Measurements from ENCODE around the gene SSTR3.

DNA sequence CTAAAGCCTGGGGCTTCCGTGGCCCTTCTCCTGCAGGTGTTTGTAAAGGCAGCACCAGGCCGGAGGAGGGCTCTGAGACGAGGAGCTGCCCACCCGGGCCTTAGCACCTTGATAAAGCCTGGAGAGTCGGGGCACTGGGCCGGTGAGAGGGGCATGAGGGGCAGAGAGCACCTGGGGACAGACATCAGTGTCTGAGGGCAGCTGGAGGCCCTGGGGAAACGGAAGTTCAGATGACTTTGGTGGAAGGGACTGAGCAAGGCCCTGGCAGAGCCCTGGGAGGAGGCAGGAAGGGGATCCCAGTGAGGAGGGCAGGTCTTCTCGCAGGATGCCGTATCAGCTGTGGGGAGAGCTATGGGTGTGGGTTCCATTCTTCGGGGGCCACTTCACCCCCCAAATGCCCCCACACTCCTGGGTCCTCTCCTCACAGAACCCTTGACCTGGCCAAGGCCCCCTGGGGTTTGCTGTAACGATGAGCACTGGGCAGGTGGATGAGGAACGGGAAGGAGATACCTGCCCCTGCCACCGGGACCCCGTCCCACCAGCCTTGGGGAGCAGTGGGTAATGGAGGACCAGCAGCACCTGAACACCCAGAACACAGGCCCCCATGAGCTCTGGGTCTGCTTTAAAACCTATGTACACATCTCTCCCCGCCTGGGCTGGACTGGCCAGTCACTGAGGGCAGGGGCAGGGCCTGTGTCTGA lies 31.6 kb downstream of the SSTR3 start:
- TF ChIP-seq GATA3 (IDR thresholded peaks at IDR 0.05; ENCODE audit: low read depth, low read length) (no peak), GATA2 (IDR thresholded peaks at IDR 0.05; ENCODE audit: low read depth, low read length) (no peak)

Data from SH-SY5Y (cell line).